Peyer's patch (tissue), 4 donors: Measurements from ENCODE around the gene LHX4. TPM values are rescaled to one million over a fixed set of nuclear protein-coding genes. Genes with fewer than 3 reads are reported as not detected.

Experiments used
- DNase-seq, 3 donors: peaks; one replicate each; pipeline ENCODE4 v3.0.0-alpha.2; 2017 to 2019
- H3K27ac ChIP-seq, 4 donors: fragments of 200-600 bp; sonication (generic); one replicate each; pipeline ENCODE4 v1.5.1; 2016 to 2019
- H3K27me3 ChIP-seq, 2 donors: fragments of 200-600 bp; sonication (generic); one replicate each; pipeline ENCODE4 v1.5.1; 2019
- H3K36me3 ChIP-seq, 3 donors: fragments of 200-600 bp; sonication (generic); one replicate each; pipeline ENCODE4 v1.5.1; 2016 to 2019
- H3K4me1 ChIP-seq, 4 donors: fragments of 200-600 bp; sonication (generic); one replicate each; pipeline ENCODE4 v1.5.1; 2016 to 2019
- H3K4me3 ChIP-seq, 4 donors: fragments of 200-600 bp; sonication (generic); 1 replicate in 3 of 4; 2 replicates in 1 of 4; pipeline ENCODE4 v1.5.1; 2016 to 2019; ENCODE audit warnings: mild to moderate bottlenecking in 1 of 4
- H3K9me3 ChIP-seq, 4 donors: fragments of 200-600 bp; sonication (generic); one replicate each; pipeline ENCODE4 v1.5.1; 2016 to 2019; ENCODE audit warnings: mild to moderate bottlenecking in 1 of 4
- CTCF ChIP-seq, 6 experiments: fragments of 450-650 bp in 4 of 6; fragments of 200-600 bp in 2 of 6; sonication (generic) in 1 of 6; IDR thresholded peaks; one replicate each; pipeline ENCODE4 v1.5.1; 2017 to 2019; ENCODE audit warnings: antibody characterized with exemption in 6 of 6, mild to moderate bottlenecking in 3 of 6, moderate library complexity in 1 of 6
- POLR2A ChIP-seq, 2 donors: fragments of 450-650 bp; IDR thresholded peaks; one replicate each; pipeline ENCODE4 v1.5.1; 2017; ENCODE audit warnings: antibody characterized with exemption in 2 of 2, mild to moderate bottlenecking in 2 of 2, moderate library complexity in 2 of 2
- total RNA-seq, 4 donors: library from RNA; depleted of rRNA; stranded (reverse); fragments of >200 nt; gene quantifications; one replicate each; pipeline ENCODE4 v1.1.0, GENCODE V29; 2016

Gene LHX4
- total RNA-seq, 4 donors from 2014 or later: 0.28 to 1.1 (median 0.68) TPM

DNA sequence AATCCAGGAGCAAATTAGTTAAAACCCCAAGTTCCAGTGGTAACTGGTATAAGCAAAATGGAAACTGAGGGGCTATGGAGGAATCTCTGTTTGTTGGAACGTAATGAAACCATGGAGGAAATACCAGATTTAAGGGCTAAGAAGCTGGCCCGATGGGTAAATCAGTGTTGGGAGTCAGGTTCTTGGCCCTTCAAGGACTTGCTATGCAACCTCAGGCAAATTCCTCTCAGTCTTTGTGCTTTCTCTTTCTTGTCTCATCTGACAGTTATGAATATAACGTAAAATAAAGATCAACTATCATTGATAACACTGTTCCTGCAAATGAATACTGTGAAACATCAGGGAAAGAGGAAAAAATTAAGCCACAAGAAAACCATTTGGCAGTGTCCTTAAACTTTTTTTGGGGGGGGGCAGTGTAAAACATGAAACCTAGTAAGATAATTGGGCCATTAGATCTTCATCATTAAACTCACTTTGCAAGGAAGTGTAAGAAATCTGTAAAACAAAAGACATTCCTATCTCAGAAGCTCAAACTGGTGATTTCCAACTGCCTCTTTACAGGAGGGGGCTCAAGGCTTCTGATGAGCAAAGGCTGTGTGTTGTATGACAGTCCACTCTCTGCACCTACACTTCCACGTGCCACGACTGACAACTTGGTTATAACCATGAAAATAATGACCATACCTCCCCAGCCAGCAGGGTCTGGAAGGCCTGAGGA lies 47.6 kb downstream of the LHX4 start:
- peaks cover 0 to 14% (median 0%) of the 10 kb centered on the region in 3 donors for H3K36me3 ChIP-seq
- no peaks in the 10 kb centered on the region for H3K27me3 ChIP-seq

DNA sequence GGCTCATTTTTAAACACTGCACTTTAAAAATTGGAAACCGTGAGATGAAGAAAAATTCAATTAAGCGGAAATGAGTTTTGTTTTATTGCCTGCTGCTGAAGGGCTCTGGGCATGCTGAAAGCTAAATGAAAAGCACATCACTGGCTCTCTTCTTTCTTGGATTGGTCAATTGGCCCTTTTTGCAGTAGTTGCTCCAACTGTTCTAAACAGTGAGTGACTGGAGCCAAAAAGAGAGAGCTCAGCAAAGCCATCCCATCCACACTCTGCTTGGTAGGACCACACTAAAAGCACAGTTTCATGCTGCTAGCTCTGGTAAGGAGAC lies 48.1 kb downstream of the LHX4 start:
- no peaks in the 10 kb centered on the region for H3K27me3 ChIP-seq
- no peak for DNase-seq
- H3K4me1 ChIP-seq: no peaks in the 10 kb centered on the region
- no peak overlapping the region for H3K27ac ChIP-seq
- no peaks in the 10 kb centered on the region for H3K9me3 ChIP-seq
- H3K36me3 ChIP-seq: peaks cover 0 to 14% (median 0%) of the 10 kb centered on the region in 3 donors
- no peak for TF ChIP-seq POLR2A (IDR thresholded peaks at IDR 0.05)
- TF ChIP-seq CTCF (IDR thresholded peaks at IDR 0.05): no peak
- no peak overlapping the region for H3K4me3 ChIP-seq

More for the DNA sequence above, 47.6 kb downstream of the LHX4 start:
- Histone ChIP-seq H3K4me1 (no peaks in the 10 kb centered on the region), H3K9me3 (no peaks in the 10 kb centered on the region), H3K27ac (no peak overlapping the region), H3K4me3 (no peak overlapping the region)
- no peak for TF ChIP-seq CTCF (IDR thresholded peaks at IDR 0.05)
- TF ChIP-seq POLR2A (IDR thresholded peaks at IDR 0.05): no peak
- DNase-seq: no peak

- peaks cover 0 to 11% (median 0%) of the 10 kb centered on the region in 3 donors for H3K36me3 ChIP-seq
- no peak overlapping the region for H3K27ac ChIP-seq
These were observed 48.7 kb downstream of the LHX4 start for GRCh38 chr1:180278596-180279395.

GRCh38 chr1:180279651-180280050 lies 49.6 kb downstream of the LHX4 start:
- H3K36me3 ChIP-seq: peaks cover 0 to 6% (median 0%) of the 10 kb centered on the region in 3 donors
- no peak for DNase-seq

More at GRCh38 chr1:180278596-180279395, 48.7 kb downstream of the LHX4 start:
- Histone ChIP-seq H3K4me1 (no peaks in the 10 kb centered on the region), H3K27me3 (no peaks in the 10 kb centered on the region), H3K4me3 (no peak overlapping the region), H3K9me3 (no peaks in the 10 kb centered on the region)
- no peak for TF ChIP-seq POLR2A (IDR thresholded peaks at IDR 0.05)
- DNase-seq: no peak

GRCh38 chr1:180280617-180281016 lies 50.6 kb downstream of the LHX4 start:
- Histone ChIP-seq H3K9me3 (no peaks in the 10 kb centered on the region), H3K4me1 (no peaks in the 10 kb centered on the region), H3K27me3 (no peaks in the 10 kb centered on the region), H3K27ac (no peak overlapping the region), H3K4me3 (no peak overlapping the region), H3K36me3 (peaks cover 0 to 1% (median 0%) of the 10 kb centered on the region in 3 donors)
- DNase-seq: no peak
- TF ChIP-seq POLR2A (IDR thresholded peaks at IDR 0.05): no peak
- no peak for TF ChIP-seq CTCF (IDR thresholded peaks at IDR 0.05)

More at GRCh38 chr1:180279651-180280050, 49.6 kb downstream of the LHX4 start:
- H3K27me3 ChIP-seq: no peaks in the 10 kb centered on the region
- H3K27ac ChIP-seq: no peak overlapping the region
- TF ChIP-seq CTCF (IDR thresholded peaks at IDR 0.05): no peak
- no peak for TF ChIP-seq POLR2A (IDR thresholded peaks at IDR 0.05)
- no peak overlapping the region for H3K4me3 ChIP-seq
- H3K9me3 ChIP-seq: no peaks in the 10 kb centered on the region
- no peaks in the 10 kb centered on the region for H3K4me1 ChIP-seq

DNA sequence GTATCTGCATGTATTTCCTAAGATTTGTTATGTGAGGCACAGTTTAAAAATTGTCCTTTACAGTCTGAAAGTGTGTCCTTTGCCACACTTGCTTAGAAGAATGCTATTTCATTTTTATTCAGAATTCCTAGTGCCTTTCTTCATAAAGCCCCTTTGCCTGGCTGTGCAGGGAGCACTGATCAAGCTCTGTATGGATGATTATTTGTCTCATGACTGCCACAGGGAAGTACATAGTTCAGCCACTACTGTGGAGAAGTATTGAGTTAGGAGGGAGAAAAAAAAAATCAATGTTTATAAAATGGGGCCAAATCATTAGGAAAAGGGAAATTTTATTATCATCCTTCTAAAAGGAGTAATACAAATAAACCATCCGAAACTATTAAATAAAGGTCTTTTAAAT lies 51.4 kb downstream of the LHX4 start:
- no peak overlapping the region for H3K4me3 ChIP-seq
- H3K27ac ChIP-seq: no peak overlapping the region
- no peak for TF ChIP-seq POLR2A (IDR thresholded peaks at IDR 0.05)
- DNase-seq: no peak
- no peaks in the 10 kb centered on the region for H3K36me3 ChIP-seq
- H3K9me3 ChIP-seq: no peaks in the 10 kb centered on the region
- H3K27me3 ChIP-seq: no peaks in the 10 kb centered on the region
- H3K4me1 ChIP-seq: no peaks in the 10 kb centered on the region
